ENCODE results near the gene AHCTF1.

- TF ChIP-seq POLR2A (IDR thresholded peaks at IDR 0.05) = no peak
- TF ChIP-seq, protein P1, sequence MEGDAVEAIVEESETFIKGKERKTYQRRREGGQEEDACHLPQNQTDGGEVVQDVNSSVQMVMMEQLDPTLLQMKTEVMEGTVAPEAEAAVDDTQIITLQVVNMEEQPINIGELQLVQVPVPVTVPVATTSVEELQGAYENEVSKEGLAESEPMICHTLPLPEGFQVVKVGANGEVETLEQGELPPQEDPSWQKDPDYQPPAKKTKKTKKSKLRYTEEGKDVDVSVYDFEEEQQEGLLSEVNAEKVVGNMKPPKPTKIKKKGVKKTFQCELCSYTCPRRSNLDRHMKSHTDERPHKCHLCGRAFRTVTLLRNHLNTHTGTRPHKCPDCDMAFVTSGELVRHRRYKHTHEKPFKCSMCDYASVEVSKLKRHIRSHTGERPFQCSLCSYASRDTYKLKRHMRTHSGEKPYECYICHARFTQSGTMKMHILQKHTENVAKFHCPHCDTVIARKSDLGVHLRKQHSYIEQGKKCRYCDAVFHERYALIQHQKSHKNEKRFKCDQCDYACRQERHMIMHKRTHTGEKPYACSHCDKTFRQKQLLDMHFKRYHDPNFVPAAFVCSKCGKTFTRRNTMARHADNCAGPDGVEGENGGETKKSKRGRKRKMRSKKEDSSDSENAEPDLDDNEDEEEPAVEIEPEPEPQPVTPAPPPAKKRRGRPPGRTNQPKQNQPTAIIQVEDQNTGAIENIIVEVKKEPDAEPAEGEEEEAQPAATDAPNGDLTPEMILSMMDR (IDR thresholded peaks at IDR 0.05) = no peak
- no peak for TF ChIP-seq EP300 (IDR thresholded peaks at IDR 0.05)
Observed at GRCh38 chr1:246932366-246932700, 585 bp upstream of the AHCTF1 start.

Measured in suprapubic skin (tissue), 3 donors.